PC-3 (cell line): ENCODE results near the gene RAB6B.

Source experiments
- EZH2 ChIP-seq: fragments of 300-600 bp; sonication (generic); IDR thresholded peaks from one replicate; pipeline ENCODE4 v1.6.1; 2017; ENCODE audit warnings: antibody characterized with exemption, mild to moderate bottlenecking, low read length; ENCODE audit not compliant: unreplicated experiment
- EZH2phosphoT487 ChIP-seq: fragments of 300-600 bp; sonication (generic); IDR thresholded peaks from 2 replicates; pipeline ENCODE4 v1.6.1; 2018; ENCODE audit warnings: mild to moderate bottlenecking, antibody characterized with exemption, low read length, borderline replicate concordance
- TF ChIP-seq, protein P1 (sequence below): fragments of 300-600 bp; sonication (generic); conservative IDR thresholded peaks from 2 replicates; pipeline ENCODE4 v1.5.1; 2017; ENCODE audit warnings: antibody characterized with exemption, low read depth, mild to moderate bottlenecking, low read length

DNA sequence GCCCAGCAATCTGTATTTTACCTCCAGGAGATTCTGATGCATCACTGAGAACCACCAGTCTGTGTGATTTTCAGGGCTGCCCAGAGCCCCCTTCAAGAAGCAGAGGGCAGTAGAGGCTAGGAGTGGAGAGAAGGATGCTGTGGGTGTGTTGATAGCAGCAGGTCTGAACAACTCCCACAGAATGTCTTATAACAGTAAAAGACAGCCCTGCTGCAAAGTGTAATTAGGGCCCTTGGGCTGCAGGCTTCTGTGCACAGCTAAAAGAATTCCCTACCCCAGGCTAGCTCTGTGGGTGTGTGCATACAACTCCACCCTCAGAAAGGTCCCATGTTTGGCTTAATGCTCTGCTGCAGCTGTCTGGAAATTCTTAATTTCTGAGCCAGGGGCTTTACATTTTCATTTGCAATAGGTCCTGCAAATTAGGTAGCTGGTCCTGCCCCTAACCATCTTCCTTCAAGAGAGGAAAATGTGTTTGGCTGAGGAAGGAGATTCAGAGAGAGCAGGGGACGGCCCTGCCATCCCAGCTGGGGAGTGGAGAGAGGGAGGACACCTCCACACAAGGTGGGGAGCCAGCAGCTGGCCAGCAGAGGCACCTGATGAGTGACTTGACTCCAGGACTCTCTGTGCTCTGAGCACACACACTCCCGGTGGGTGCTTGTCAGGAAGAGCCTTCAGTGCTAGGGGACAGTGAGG, 43.2 kb upstream of the RAB6B start:
- TF ChIP-seq, protein P1, sequence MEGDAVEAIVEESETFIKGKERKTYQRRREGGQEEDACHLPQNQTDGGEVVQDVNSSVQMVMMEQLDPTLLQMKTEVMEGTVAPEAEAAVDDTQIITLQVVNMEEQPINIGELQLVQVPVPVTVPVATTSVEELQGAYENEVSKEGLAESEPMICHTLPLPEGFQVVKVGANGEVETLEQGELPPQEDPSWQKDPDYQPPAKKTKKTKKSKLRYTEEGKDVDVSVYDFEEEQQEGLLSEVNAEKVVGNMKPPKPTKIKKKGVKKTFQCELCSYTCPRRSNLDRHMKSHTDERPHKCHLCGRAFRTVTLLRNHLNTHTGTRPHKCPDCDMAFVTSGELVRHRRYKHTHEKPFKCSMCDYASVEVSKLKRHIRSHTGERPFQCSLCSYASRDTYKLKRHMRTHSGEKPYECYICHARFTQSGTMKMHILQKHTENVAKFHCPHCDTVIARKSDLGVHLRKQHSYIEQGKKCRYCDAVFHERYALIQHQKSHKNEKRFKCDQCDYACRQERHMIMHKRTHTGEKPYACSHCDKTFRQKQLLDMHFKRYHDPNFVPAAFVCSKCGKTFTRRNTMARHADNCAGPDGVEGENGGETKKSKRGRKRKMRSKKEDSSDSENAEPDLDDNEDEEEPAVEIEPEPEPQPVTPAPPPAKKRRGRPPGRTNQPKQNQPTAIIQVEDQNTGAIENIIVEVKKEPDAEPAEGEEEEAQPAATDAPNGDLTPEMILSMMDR = no peak
- no peak for TF ChIP-seq EZH2
- TF ChIP-seq EZH2phosphoT487 = no peak
